Activated T-helper 1 cell treated with Interleukin-2 at 50 U/mL for 16 hours (primary cell): Measurements from ENCODE around the gene ZNF629.
A peak's percentile ranks its signal among the peaks of the same experiment; 100 is the strongest.

Source experiments
- DNase-seq: peaks from one replicate; pipeline ENCODE4 v3.0.0-alpha.2; 2020; ENCODE audit warnings: low read depth

Gene ZNF629

GRCh38 chr16:30748634-30749445 is 38.2 kb downstream of the ZNF629 start:
- no peak for DNase-seq

- peak; percentile 95 for DNase-seq
These were observed 39.0 kb downstream of the ZNF629 start, which contains the start of gene PHKG2 for GRCh38 chr16:30747799-30748633. TSS of gene PHKG2 (plus strand) at chr16:30748425. CDS start at chr16:30748821, 396 bp downstream.

- DNase-seq: no peak
These were observed 39.7 kb downstream of the ZNF629 start for GRCh38 chr16:30747331-30747730.

GRCh38 chr16:30746638-30747175 is 40.3 kb downstream of the ZNF629 start:
- DNase-seq: no peak

GRCh38 chr16:30745082-30745481 is 41.9 kb downstream of the ZNF629 start:
- no peak for DNase-seq

- no peak for DNase-seq
These were observed 42.8 kb downstream of the ZNF629 start for GRCh38 chr16:30744183-30744582.

GRCh38 chr16:30743716-30744115 is 43.3 kb downstream of the ZNF629 start:
- DNase-seq: no peak

GRCh38 chr16:30741461-30741914 is 45.5 kb downstream of the ZNF629 start:
- no peak for DNase-seq

GRCh38 chr16:30740364-30741251 is 46.4 kb downstream of the ZNF629 start:
- no peak for DNase-seq

GRCh38 chr16:30738984-30739951 is 47.7 kb downstream of the ZNF629 start:
- no peak for DNase-seq

- DNase-seq: no peak
These were observed 49.0 kb downstream of the ZNF629 start for GRCh38 chr16:30737794-30738648.

GRCh38 chr16:30736995-30737793 is 49.8 kb downstream of the ZNF629 start:
- no peak for DNase-seq

GRCh38 chr16:30731411-30731810 is 55.6 kb downstream of the ZNF629 start:
- no peak for DNase-seq

- DNase-seq: no peak
These were observed 57.9 kb downstream of the ZNF629 start for GRCh38 chr16:30728899-30729672.
